HG03064 (cell line): ENCODE results near the gene GID8.

Experiments used
- ATAC-seq: cut with Tn5 transposase; IDR thresholded peaks from one replicate; pipeline ENCODE4 v1.9.1; 2021; ENCODE audit warnings: low read depth; ENCODE audit not compliant: unreplicated experiment

GID8 gene

GRCh38 chr20:62938105-62938888, at the start of gene GID8:
GID8 (plus strand) TSS chr20:62938147; CDS start chr20:62941503, 3,356 bp downstream.
- ATAC-seq: peak; percentile 51

- ATAC-seq: no peak
Observed at GRCh38 chr20:62888406-62888805, 49.5 kb upstream of the GID8 start.

GRCh38 chr20:62888910-62889309, 49.0 kb upstream of the GID8 start:
- no peak for ATAC-seq

- ATAC-seq: no peak
Observed at GRCh38 chr20:62889411-62889810, 48.5 kb upstream of the GID8 start.

GRCh38 chr20:62889871-62890270, 48.1 kb upstream of the GID8 start:
- no peak for ATAC-seq

- ATAC-seq: no peak
Observed at GRCh38 chr20:62890444-62890843, 47.5 kb upstream of the GID8 start.

- ATAC-seq: no peak
Observed at GRCh38 chr20:62891111-62891510, 46.8 kb upstream of the GID8 start.

GRCh38 chr20:62892348-62893304, 45.3 kb upstream of the GID8 start:
- no peak for ATAC-seq

- no peak for ATAC-seq
Observed at GRCh38 chr20:62893700-62894099, 44.2 kb upstream of the GID8 start.

- ATAC-seq: no peak
Observed at GRCh38 chr20:62894261-62894660, 43.7 kb upstream of the GID8 start.

GRCh38 chr20:62895539-62895938, 42.4 kb upstream of the GID8 start:
- no peak for ATAC-seq

- ATAC-seq: no peak
Observed at GRCh38 chr20:62896526-62896925, 41.4 kb upstream of the GID8 start.

GRCh38 chr20:62897666-62898065, 40.3 kb upstream of the GID8 start:
- ATAC-seq: no peak

- no peak for ATAC-seq
Observed at GRCh38 chr20:62898093-62898964, 39.6 kb upstream of the GID8 start.

GRCh38 chr20:62898970-62899632, 38.8 kb upstream of the GID8 start:
- no peak for ATAC-seq

- no peak for ATAC-seq
Observed at GRCh38 chr20:62899633-62900051, 38.3 kb upstream of the GID8 start.

- peak; percentile 81 for ATAC-seq
Observed at GRCh38 chr20:62900052-62900691, 37.8 kb upstream of the GID8 start.

- ATAC-seq: no peak
Observed at GRCh38 chr20:62900692-62901584, 37.0 kb upstream of the GID8 start.

GRCh38 chr20:62901891-62902290, 36.1 kb upstream of the GID8 start:
- no peak for ATAC-seq
